AG04449 (cell line): ENCODE data around the gene ANO6.

ENCODE experiments used
- CTCF ChIA-PET: fragments of 350-600 bp; formaldehyde crosslinking; extraction: SDS; loops from one replicate; lab custom pipeline; 2021; ENCODE audit warnings: antibody characterized with exemption; lab: Yijun Ruan, JAX
- POLR2A ChIA-PET: fragments of 400-600, 350-600 bp; formaldehyde crosslinking; extraction: SDS; loops from one replicate; lab custom pipeline; 2020; ENCODE audit warnings: antibody characterized with exemption, inconsistent platforms; lab: Yijun Ruan, JAX
- DNase-seq: peaks from one replicate; pipeline ENCODE4 v3.0.0-alpha.2; 2010; ENCODE audit warnings: low read depth, low spot score
- H3K4me3 ChIP-seq: 2 replicates; pipeline ENCODE4 v1.5.1; 2011; ENCODE audit warnings: low read depth, mild to moderate bottlenecking, control low read depth, low read length
- TF ChIP-seq, protein P1 (sequence below): IDR thresholded peaks from one replicate; pipeline ENCODE4 v1.5.1; 2011; ENCODE audit warnings: mild to moderate bottlenecking, moderate library complexity, low read length, control low read depth, inconsistent platforms; ENCODE audit not compliant: insufficient read depth; ENCODE audit errors: missing control alignments

Gene ANO6

DNA sequence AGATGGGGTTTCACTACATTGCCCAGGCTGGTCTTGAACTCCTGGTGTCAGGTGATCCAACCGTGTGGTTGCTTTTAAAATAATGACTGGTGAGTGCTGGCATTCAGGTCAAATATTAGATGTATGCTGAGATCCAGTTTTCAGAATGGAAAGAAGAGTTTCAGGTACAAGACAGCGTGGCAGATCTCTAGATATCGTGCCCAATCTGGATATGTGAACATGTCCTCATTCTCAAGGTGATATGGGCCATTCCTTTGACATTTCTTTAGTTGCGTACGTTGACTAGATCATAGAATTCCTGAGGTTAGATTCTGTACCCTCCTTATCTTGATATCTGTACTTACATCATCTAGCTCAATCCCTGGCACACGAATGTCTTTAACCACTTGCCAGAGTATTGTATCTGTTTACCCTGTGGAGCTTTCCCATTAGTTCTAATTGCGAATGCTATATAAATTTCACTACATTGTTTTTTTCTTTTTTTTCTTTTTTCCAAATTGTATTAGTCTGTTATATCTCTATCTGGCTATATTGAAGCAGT is 80.2 kb downstream of the ANO6 start:
- DNase-seq, result no peak
- ChIA-PET POLR2A (no interaction called here), CTCF (interaction anchor here (1.6 kb wide), 1 partner anchor 10 kb away, joined by 4 read pairs; no protein-coding TSS in a partner anchor)
- H3K4me3 ChIP-seq, result no peak overlapping the region
- TF ChIP-seq, protein P1, sequence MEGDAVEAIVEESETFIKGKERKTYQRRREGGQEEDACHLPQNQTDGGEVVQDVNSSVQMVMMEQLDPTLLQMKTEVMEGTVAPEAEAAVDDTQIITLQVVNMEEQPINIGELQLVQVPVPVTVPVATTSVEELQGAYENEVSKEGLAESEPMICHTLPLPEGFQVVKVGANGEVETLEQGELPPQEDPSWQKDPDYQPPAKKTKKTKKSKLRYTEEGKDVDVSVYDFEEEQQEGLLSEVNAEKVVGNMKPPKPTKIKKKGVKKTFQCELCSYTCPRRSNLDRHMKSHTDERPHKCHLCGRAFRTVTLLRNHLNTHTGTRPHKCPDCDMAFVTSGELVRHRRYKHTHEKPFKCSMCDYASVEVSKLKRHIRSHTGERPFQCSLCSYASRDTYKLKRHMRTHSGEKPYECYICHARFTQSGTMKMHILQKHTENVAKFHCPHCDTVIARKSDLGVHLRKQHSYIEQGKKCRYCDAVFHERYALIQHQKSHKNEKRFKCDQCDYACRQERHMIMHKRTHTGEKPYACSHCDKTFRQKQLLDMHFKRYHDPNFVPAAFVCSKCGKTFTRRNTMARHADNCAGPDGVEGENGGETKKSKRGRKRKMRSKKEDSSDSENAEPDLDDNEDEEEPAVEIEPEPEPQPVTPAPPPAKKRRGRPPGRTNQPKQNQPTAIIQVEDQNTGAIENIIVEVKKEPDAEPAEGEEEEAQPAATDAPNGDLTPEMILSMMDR, result no peak

DNA sequence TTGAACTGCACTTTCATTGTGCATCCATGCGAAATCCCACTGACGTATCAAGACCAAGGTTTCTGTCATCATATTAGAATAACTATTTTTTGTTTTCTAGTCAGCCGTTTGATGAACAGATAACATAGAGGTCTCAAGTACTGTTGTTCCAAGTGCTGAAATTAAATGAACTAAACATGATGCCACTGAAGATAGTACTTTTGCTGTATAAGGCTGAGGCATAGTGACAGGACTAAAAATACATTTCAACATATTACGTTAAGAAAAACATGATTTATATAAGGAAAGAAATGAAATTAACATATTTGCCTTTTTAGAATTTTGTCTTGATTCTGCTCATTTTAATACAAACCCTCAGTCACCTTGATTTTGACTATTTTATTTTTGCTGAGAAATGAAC is 82.2 kb downstream of the ANO6 start:
- TF ChIP-seq, protein P1, result no peak
- ChIA-PET POLR2A (interaction anchor here (0.6 to 1.0 kb wide), 2 partner anchors 29 to 693 kb away, joined by 3 read pairs; no protein-coding TSS in a partner anchor), CTCF (interaction anchor here (0.7 to 1.4 kb wide), 3 partner anchors 11 to 15 kb away, joined by 3 to 8 read pairs (median 3); no protein-coding TSS in a partner anchor)
- DNase-seq, result no peak
- H3K4me3 ChIP-seq, result no peak overlapping the region

DNA sequence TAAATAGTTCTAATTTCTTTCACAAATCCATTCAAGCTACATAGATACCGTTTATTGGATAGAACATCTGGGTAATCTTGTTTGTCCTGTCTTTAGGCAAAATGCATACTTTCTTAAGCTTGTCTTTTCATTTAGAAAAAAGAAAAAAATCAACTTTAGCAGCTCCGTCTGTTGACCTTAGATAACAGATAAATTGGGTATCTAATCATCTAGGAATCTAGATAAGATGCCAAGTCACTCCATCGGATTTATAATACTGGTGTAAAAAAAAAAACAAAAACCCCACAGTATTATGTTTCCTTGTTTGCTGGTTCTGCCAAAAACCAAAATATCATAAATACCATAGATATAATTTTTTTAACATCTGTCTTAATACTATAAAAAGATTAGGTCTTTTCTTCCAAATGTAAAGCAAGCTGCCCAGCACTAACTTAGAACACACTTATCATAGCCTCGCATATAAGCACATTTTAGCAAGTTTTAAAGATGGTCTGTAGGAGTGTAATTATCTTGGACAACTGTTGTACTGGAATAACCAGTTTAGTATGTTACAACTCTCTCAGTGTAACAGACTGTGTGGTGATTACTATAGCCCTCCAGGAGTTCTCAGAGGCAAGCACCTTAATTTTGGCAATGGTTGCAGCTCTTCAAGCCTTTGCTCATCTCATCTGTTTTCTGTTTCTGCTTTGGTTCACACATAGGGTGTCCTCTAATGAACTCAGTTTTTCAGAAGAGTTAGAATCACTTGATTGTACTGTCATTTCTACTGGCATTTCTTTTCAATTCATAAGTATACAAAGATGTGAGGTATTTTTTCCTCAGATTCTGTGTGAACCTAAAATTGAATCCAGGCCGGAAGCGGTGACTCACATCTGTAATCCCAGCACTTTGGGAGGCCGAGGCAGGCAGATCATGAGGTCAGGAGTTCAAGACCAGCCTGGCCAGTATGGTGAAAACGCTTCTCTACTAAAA is 83.1 kb downstream of the ANO6 start:
- DNase-seq, result peak; percentile 63
- TF ChIP-seq, protein P1, result no peak
- CTCF ChIA-PET, result interaction anchor here (1.0 to 1.4 kb wide), 3 partner anchors 12 to 16 kb away, joined by 3 to 8 read pairs (median 3); no protein-coding TSS in a partner anchor
- H3K4me3 ChIP-seq, result no peak overlapping the region
- POLR2A ChIA-PET, result interaction anchor here (0.6 to 1.0 kb wide), 2 partner anchors 30 to 692 kb away, joined by 3 read pairs; no protein-coding TSS in a partner anchor

DNA sequence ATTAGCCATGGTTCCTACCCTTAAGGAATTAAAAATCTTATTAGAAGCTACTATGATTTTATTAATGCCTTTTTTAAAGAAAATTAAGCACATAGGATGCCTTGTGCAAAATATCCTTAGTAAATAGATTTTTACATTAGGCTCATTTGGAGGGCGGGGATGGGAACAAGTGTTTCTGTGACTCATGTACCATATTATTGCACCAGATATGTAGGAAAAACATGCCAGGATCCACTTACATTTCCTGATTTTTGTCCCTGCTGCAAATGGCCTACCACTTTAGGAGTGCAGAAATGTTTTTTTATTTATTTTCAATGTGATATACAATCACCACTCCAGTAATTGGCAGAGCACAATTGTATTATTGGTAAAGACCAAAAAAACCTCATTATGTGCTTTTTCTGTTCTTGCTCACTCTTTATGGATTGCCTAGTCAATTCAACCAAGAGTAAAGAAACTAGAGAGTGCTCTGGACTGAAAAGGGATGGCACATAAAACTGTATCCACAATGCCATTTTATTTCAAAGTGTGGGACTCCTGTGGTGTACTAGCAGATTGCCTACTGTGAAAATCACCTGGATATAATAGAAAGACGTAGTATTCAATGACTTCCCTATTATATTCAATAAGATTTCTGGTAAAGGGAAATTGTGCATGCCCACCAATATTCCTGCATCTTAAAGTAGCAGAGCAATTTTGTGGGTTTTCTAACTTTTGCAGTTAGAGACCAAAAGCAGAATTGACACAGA is 86.9 kb downstream of the ANO6 start:
- no peak overlapping the region for H3K4me3 ChIP-seq
- no peak for DNase-seq
- ChIA-PET POLR2A (no interaction called here), CTCF (interaction anchor here (0.7 kb wide), 1 partner anchor 13 kb away, joined by 4 read pairs; no protein-coding TSS in a partner anchor)
- TF ChIP-seq, protein P1, result no peak

DNA sequence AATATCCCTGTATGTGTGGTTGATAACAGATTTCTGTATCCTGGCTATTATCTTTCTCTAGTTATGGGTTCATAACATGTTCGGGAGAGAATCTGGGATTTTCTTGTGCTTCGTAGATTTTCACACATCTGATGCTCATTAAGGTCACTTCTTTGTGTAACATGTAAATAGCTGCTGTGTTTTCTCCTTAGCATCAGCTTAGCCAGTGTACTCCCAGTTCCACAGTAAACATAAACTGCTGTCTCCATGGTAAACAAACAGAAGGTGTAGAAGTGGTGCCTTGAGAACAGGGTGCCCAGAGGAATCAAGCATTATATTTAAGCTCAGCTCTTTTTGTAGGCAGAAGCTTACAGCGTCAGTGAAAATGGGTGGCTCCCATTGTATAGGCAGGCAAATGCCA is 88.0 kb downstream of the ANO6 start:
- CTCF ChIA-PET, result no interaction called here
- H3K4me3 ChIP-seq, result no peak overlapping the region
- TF ChIP-seq, protein P1, result no peak

More for the DNA sequence above, 88.0 kb downstream of the ANO6 start:
- POLR2A ChIA-PET, result no interaction called here
- no peak for DNase-seq
